Measurements from ENCODE around the gene THSD4.

The THSD4 gene

DNA sequence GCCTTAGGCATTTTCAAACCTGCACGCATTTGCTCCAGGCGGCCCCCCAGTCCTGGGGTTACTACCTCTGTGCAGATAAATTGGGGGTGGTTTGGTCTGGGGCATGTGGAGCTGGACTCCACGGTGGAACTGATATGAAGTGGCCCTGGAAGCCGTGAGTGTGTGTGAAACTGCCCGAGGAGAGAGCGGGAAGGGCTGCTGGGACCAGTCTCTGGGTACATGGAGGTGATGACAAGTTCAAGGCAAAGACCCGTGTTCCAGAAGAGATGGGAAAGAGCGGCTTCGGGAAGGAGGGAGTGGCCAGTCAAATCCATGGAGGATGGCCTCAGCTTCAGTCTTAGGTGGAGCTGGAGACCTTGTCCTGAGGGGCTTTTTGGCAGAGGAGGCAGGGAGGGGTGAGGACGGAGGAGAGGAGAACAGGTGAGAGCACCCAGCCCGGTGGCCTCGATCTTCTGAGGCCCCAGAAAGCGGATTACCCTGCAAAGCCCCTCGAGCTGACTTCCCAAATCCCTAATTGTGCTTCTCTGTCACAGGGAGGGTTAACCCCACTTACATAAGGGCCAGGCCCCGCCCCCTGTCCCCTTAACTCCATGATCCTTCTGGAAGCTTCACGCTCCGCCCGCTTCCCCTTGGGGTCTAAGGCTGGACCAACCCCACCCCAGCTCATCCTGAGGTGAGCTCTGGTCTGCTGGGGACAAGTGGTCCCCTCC lies 693.2 kb downstream of the THSD4 start:
- no peak for DNase-seq

DNA sequence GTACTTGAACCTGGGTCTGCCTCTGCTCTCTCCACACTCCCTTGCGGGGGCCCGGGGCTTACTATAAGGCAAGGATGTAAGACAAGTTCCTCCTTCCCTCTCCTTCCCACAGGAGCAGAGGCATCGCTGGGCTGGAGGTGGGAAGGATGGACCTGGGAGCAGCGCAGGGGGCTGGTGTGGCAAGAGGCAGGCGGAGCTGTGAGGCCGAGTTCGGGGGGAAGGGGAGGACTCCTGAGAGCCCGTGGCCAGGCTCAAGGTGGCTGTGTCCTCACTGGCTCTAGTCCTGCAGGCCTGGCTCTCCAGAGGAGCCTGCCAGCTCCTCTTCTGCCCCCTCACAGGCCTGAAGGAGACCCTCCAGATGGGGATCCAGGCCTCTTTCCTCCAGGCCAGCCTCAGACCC lies 694.1 kb downstream of the THSD4 start:
- DNase-seq: no peak

DNA sequence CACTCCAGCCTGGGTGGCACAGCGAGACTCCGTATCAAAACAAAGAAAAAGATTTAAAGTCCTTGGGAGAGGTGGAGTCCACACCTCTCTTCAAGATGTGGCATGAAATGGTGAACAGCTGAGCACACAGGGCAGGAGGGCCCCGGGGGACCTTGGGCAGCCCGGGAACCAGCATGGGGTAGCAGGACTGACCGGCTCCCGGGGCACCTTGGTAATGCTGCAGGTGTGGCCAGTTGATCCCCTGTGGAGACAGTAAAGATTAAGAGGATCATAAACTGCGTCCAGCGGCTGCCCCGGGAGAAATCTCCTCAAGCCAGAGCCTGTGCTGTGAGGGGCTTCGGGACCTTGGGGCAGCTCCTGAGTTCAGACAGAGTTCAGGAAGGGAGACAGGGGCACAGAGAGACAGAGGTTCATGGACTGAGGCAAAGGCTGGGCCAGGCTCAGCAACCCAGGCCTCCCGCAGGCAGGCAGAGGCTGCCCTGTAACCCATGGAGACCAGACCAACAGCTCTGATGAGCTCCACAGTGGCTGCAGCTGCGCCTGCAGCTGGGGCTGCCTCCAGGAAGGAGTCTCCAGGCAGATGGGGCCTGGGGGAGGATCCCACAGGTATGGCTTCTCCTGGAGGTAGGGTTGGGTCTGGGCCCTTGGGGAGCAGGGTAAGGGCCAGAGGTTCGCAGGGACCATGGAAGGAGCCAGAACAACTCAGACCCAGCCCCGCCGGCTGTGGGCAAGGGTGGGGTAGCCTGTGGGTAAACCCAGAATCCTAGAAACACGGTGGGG lies 695.2 kb downstream of the THSD4 start, which contains the start of gene NR2E3:
Gene NR2E3 (plus strand): TSS at position 299 of the 780 bp plus-strand sequence. CDS start 190 bp downstream, at position 489.
- no peak for DNase-seq

DNA sequence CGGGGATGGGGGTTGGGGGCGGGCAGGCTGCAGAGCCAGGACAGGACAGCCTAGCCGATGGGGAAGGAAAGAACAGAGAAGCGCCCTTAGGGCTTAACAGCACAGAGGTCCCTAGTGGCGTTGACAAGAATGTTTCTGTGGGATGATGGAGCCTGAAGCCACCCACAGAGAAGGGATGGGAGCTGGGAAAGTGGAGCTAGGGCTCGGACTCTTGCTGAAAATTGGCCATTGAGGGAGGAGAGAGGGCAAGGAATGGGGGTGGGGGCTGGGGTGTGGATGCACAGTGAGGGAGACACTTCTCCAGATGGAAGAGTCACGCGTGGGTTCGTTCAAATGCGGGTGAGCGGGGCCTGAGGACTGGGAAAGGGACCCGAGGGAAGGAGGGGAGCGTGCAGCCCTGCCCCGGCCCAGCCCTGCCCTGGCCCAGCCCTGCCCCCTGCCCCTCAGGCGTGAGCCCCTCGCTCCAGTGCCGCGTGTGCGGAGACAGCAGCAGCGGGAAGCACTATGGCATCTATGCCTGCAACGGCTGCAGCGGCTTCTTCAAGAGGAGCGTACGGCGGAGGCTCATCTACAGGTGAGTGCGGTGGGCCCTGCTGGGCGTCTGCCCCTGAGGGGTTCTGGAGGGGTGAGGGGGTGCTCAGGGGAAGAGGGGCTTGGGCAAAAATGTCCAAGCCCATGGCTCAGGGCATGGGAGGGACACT lies 695.9 kb downstream of the THSD4 start:
- no peak for DNase-seq

DNA sequence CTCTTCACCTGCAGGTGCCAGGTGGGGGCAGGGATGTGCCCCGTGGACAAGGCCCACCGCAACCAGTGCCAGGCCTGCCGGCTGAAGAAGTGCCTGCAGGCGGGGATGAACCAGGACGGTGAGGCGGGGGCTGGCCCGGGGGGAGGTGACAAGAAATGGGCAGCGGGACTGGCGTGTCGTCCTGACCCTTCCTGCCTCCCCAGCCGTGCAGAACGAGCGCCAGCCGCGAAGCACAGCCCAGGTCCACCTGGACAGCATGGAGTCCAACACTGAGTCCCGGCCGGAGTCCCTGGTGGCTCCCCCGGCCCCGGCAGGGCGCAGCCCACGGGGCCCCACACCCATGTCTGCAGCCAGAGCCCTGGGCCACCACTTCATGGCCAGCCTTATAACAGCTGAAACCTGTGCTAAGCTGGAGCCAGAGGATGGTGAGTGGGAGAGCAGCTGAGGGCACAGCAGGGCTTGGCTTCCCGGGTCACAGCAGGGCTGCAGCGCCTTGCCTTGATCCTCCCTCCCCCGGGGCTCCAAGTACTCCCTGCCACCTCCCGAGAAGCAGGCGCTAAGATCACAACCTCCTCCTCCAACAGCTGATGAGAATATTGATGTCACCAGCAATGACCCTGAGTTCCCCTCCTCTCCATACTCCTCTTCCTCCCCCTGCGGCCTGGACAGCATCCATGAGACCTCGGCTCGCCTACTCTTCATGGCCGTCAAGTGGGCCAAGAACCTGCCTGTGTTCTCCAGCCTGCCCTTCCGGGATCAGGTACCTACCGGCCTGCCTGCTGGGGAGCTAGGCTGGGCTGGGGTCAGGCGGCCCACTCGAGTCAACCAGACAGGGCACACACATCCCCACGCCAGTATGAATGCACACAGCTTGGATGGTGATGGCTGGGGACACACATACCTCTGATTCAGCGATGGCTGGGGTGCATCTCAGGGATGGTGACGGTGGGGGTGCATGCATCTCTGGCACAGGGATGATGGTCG lies 696.8 kb downstream of the THSD4 start:
- no peak for DNase-seq

DNA sequence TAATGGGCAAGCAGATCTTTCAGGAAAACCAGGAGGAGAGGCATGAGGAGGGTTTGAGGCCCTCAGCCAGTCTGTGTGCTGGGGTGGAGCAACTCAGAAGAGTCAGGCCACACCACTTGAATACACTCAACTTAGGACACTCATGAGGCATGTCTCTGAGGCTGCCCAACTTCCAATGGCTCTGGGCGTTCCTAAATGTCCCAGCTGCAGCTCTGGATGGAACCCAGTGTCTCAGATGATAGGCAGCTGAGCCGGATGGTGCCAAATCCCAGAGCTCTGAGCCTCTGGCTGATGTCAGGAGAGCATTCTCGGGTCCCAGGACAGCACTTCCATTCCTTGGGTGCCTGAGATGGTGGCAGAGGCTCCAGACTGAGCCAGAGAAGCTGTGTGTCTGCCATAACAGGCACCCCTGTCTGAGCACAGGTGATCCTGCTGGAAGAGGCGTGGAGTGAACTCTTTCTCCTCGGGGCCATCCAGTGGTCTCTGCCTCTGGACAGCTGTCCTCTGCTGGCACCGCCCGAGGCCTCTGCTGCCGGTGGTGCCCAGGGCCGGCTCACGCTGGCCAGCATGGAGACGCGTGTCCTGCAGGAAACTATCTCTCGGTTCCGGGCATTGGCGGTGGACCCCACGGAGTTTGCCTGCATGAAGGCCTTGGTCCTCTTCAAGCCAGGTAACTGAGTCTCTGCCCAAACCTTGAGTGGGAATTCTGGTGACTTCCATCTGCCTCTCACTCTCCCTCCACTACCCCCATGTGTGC lies 697.9 kb downstream of the THSD4 start:
- DNase-seq: no peak

DNA sequence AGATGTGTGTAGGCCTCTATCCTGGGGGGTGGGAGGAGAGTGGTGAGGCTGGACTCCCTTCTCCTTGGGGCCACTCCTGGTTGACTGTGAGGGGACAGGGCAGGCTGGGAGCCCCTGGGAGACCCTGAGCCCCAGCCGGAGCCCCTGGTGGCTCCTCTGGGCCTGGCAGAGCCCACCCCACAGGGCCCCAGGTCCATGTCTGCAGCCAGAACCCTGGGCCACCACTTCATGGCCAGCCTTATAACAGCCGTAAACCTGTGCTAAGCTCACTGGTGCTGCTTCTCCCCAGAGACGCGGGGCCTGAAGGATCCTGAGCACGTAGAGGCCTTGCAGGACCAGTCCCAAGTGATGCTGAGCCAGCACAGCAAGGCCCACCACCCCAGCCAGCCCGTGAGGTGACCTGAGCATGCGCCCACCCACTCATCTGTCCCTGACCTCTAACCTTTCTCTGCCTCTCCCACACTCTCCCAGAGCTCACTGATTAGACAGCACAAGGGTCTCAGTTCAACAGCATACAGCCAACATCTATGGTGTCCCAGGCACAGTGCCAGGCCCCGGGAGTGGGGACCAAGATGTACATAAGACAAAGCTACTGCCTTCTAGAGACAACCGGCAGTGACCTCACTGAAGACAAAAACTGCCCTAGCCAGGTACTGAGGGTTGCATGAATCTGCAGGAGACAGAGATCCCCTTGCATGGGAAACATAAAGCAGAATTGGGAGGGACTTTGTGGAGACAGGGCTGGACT lies 698.6 kb downstream of the THSD4 start:
- DNase-seq: no peak

DNA sequence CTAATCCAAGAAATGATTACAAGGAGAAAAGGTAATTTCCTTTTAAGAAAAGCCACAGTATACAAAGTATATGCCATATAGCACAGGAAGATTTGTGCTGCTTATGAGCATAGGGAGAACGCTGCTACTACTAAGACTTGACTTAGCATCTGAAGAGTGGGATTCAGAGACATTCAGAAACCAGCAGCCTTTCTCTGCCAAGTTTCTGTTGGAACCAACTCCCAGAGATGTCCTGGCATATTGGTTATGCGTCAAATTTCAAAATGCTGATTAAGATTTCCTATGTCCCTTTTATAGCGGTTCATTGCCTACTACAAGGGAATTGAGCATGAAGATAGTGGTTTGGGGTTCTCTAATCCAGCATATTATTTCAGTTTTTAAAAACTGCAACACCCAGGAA lies 700.0 kb downstream of the THSD4 start:
- no peak for DNase-seq

DNA sequence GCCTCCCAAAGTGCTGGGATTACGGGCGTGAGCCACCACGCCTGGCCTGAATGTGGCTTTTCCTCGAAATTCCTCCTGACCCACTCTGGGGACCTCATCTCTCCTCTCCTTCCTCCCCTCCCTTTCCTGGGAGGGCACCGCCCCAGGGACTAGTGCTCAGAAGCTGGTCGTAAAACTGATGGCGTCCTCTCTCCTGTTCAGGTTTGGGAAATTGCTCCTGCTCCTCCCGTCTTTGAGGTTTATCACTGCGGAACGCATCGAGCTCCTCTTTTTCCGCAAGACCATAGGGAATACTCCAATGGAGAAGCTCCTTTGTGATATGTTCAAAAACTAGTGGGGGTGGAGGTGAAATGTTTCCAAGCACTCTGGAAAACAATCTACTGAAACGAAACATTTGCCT lies 702.1 kb downstream of the THSD4 start:
- DNase-seq: no peak

DNA sequence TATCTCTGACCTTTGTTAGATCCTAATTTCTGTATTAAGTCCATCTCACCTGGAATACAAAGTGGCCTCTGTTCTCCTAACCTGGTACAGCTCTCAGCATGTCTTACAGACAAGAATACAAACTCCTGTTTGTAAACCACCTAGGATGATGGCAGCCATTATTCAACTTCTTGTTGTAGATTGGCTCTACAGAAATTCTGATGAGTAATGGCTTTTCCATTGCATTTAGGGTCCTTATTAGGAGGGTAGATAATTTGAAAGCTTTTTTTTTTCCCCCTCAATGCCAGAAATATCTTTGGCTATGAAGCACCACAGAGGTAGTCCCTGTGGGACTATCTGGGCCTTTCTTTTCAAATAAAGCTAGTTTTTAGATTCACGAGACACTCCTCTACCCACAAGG lies 704.9 kb downstream of the THSD4 start:
- no peak for DNase-seq

DNA sequence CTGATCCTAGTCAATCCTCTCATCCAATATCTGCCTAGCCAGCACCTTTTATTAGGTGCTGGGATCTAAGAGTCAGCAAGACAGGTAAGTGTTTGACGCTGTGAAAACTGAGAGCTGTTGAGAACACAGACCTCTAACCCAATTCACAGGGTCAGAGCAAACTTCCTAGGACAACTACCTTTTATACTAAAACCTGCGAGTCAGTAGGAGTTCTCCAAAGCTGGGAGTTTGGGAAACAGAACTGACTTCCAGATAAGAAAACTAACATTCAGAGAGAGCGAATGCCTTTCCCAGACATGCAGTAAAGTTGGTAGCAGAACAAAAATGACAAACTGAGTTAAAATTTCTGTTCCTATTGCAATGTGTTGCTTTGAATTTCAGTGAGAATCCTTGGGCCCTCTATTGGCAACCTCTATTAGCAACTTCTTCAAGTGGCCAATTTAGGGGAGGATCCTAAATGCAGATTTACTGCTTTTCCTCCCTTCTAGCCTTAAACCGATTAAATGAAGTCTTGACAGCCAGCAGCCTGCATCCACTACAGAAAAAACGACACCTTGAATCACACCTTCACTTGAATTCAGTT lies 706.4 kb downstream of the THSD4 start:
- no peak for DNase-seq

DNA sequence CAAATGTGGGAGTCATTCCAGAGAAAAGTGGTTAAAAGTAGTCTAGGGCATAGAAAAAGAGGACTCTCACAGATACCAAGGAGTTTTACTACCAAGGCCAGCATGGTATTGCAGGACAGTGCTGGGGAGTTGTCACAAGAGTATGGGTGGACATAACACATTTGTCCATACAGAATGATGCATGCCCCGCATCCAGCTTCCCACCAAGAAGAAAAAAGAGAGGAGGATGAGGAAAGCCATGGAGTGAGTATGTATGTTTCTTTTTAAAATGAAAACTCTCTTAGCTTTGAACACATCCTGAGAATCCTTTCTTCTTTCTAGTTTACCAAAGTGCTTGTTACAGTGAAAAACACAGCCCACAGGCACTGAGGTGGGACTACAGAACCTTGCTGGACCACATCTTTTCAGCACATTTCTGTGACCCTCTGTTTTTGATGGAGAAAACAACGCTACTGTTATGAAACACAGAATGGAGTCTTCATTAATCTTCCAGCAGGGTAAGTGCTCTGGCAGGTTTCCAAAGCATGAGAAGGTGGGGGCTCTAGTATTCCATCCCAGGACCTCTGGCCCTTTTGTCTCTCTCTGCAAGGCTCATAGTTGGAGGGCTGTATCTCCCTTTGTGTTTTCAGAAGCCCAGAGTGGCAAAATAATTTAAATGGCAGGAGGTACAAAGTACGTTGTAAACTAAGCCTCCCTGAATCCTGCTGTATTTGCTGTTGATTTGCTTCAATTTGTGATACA lies 707.8 kb downstream of the THSD4 start:
- DNase-seq: no peak

DNA sequence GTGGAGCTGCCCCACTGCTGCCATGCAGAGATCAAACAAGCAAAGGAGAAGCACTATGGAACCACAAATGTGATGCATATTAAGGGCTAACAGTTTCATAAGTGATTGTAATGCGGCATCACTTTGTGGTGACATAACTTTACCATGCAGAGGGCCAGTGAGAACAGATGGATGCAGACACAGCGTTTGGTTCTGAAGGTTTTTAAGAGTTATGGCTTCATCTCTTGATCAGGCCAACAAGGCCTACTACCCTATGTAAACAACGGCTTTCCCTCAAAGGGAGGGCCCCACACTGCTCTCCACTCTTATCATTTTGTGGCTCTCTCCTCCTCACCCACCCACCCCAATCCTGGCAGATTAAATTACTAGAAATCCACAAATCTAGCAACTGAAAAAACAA lies 708.5 kb downstream of the THSD4 start:
- no peak for DNase-seq

DNA sequence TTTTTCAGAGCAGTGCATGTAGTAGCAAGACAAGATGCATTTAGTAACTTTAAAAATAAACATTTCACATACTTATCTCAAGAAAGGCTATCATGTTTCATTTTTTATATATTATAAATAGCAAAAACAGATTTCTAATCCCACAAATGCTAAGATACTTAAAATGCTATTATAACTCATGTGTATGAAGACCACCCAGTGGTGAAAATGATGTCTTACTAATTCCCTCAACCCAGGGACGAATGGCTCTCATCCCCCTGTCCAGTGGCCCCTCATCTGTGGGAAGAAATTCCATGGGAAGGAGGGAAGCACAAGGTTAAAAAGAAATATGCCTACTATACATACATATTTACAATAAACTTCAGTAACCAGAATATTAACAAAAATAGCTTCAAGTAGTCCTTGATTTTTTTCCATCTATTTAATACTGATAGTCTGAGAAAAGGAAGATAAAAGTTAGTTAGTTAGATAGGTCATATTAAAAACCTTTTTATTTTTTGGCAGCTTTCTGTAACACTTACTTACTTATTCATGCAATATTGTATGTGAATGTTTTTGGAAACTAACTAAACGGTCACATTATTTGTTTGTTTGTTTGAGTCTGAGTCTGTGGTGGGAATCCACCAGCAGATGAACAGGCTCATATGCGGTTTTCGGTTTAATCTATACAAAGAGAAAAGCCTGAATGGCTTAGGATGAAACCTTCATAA lies 709.9 kb downstream of the THSD4 start:
- DNase-seq: no peak

DNA sequence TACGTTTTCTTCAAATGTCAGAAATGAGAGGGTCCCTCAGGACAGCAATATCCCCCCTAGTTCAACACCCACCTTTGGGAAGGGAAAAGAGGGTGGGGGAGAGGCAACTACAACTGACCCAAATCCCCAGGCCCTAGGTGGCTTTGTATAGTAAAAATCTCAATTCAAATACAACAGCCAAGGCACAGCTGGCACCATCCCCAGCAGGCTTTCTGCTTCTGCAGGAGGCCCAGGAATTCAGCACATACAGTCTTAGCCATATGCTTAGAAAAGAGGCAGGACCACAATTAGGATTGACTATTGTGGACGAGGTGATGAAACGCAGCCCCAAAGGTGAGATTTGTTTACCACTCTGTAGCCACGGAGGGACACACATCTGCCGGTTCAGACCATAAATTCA lies 710.9 kb downstream of the THSD4 start:
- DNase-seq: no peak

DNA sequence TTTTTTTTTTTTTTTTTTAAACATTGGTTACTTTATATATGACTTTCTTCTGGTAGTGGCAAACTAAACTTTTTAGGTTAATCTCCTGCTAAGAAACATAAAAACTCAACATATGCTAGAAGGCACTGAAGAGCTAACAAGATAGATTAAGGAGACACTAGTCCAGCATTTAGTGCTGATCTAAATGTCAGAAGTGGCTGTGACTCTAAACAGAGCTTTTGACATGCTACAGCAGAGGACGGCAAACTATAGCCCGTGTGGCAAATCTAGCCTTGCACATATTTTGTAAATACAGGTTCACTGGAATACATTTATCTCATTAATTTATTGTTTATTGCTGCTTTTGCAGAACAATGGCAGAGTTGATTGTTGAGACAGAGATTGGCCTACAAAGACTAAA lies 715.7 kb downstream of the THSD4 start:
- DNase-seq: no peak
